ENCODE measurements around the gene CAMK1D.
A peak's percentile ranks its signal among the peaks of the same experiment; 100 is the strongest.

The CAMK1D gene

GRCh38 chr10:12650538-12651298 lies 301.4 kb downstream of the CAMK1D start:
- no peak overlapping the region for H3K4me3 ChIP-seq (ENCODE audit: low read length)
- DNase-seq (ENCODE audit: low read depth), result no peak
- TF ChIP-seq, protein P1, sequence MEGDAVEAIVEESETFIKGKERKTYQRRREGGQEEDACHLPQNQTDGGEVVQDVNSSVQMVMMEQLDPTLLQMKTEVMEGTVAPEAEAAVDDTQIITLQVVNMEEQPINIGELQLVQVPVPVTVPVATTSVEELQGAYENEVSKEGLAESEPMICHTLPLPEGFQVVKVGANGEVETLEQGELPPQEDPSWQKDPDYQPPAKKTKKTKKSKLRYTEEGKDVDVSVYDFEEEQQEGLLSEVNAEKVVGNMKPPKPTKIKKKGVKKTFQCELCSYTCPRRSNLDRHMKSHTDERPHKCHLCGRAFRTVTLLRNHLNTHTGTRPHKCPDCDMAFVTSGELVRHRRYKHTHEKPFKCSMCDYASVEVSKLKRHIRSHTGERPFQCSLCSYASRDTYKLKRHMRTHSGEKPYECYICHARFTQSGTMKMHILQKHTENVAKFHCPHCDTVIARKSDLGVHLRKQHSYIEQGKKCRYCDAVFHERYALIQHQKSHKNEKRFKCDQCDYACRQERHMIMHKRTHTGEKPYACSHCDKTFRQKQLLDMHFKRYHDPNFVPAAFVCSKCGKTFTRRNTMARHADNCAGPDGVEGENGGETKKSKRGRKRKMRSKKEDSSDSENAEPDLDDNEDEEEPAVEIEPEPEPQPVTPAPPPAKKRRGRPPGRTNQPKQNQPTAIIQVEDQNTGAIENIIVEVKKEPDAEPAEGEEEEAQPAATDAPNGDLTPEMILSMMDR (conservative IDR thresholded peaks at IDR 0.05; ENCODE audit: low read depth, low read length), result no peak

DNA sequence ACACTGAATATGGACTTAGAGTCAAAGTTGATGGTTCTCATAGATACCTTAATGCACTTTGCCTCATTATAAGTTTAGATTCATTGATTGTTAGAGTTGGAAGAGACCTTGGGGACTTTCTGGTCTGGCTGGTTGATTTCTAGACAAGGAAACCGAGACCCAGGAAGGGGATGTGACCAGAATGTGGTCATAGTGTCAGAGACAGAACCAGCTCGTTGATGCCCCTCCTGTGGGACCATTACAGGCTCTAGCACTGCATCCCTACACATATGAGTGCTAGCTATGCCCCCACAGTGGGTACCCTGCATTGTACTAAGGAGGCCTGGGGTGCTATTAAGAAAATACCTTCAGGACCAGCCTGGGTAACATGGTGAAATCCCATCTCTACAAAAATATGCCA lies 306.6 kb downstream of the CAMK1D start:
- DNase-seq (ENCODE audit: low read depth), result no peak
- H3K4me3 ChIP-seq (ENCODE audit: low read length), result no peak overlapping the region
- TF ChIP-seq, protein P1 (conservative IDR thresholded peaks at IDR 0.05; ENCODE audit: low read depth, low read length), result no peak

- no peak overlapping the region for H3K4me3 ChIP-seq (ENCODE audit: low read length)
- DNase-seq (ENCODE audit: low read depth), result peak; percentile 11
- TF ChIP-seq, protein P1 (conservative IDR thresholded peaks at IDR 0.05; ENCODE audit: low read depth, low read length), result peak; percentile 76
Measured at GRCh38 chr10:12656518-12657142, 307.3 kb downstream of the CAMK1D start.

DNA sequence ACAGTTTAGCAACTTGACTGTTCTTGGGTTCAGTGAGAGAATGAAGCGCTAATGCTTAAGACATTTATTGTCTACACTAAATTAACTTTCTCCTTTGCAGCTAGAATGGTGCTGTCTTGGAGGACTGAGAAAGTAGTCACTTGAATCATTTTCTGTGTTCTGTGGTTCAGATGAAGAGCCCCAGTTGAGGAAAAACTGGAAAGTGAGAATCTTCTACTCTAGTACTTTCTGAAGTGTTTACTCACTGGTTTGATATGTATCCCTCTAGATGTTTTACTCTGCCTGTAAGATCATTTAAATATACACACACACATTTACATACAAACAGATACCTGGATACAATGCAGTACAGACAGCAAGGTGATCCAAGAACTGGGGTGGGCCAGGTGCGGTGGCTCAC lies 308.1 kb downstream of the CAMK1D start:
- no peak overlapping the region for H3K4me3 ChIP-seq (ENCODE audit: low read length)
- TF ChIP-seq, protein P1 (conservative IDR thresholded peaks at IDR 0.05; ENCODE audit: low read depth, low read length), result no peak
- DNase-seq (ENCODE audit: low read depth), result no peak

GRCh38 chr10:12658526-12658925 lies 309.2 kb downstream of the CAMK1D start:
- TF ChIP-seq, protein P1 (conservative IDR thresholded peaks at IDR 0.05; ENCODE audit: low read depth, low read length), result no peak
- H3K4me3 ChIP-seq (ENCODE audit: low read length), result no peak overlapping the region
- DNase-seq (ENCODE audit: low read depth), result no peak

DNA sequence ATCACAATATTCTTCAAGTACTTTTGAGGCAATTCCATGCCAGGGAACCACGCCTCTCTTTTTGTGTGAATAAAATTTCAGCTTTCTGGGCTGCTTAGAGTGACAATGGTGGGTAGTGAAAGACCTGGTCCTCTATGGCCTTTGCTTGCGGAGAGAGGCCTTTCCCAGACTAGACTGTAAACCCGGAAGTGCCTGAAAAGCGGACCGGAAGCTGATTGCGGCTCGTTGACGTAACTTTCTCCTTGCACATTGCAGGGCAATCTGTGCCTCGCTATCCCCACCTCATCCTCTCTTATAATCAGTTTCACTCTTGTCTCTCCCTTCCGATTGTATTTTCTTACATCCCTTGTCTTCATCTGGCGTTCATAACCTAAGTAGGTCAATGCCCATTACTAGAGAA lies 310.4 kb downstream of the CAMK1D start:
- DNase-seq (ENCODE audit: low read depth), result no peak
- TF ChIP-seq, protein P1 (conservative IDR thresholded peaks at IDR 0.05; ENCODE audit: low read depth, low read length), result no peak
- no peak overlapping the region for H3K4me3 ChIP-seq (ENCODE audit: low read length)

DNA sequence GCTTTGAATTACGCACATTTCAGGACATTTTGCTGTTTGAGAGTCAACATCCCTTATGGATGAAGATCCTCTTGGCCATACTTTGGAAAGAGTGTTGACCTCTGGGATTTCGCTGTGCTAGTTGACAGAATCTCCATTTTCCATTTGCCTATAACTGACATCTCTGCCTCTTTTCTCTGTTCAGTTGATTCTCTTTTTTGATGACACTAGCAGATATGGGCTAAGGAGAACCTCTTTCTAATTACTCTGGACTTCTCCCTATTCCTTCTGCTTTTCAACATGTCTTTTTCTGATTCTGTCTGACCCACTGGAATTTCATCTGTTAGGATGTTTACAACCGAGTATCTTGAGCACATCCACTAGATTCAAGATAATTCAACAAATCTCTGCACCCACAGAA lies 311.5 kb downstream of the CAMK1D start:
- TF ChIP-seq, protein P1 (conservative IDR thresholded peaks at IDR 0.05; ENCODE audit: low read depth, low read length), result no peak
- DNase-seq (ENCODE audit: low read depth), result no peak
- H3K4me3 ChIP-seq (ENCODE audit: low read length), result no peak overlapping the region
